A673 (cell line): ENCODE data around the gene C21orf91. TPM values are rescaled to one million over a fixed set of nuclear protein-coding genes. Genes with fewer than 3 reads are reported as not detected.

Experiments used
- BruUV-seq: library from RNA; stranded (reverse); fragments of 400-500 nt; replicated peaks from 2 replicates; lab custom pipeline; 2021; lab: Mats Ljungman, UMichigan
- CTCF ChIA-PET: fragments of 300-600 bp; sonication (Branson Sonifier 250); formaldehyde crosslinking; loops from one replicate; lab custom pipeline; 2022; ENCODE audit warnings: antibody characterized with exemption; lab: Charles Lee
- POLR2A ChIA-PET: fragments of 300-600 bp; sonication (Branson Sonifier 250); formaldehyde crosslinking; loops from one replicate; lab custom pipeline; 2022; ENCODE audit warnings: antibody characterized with exemption; ENCODE audit not compliant: low non-redundant PET; lab: Charles Lee
- DNase-seq: peaks from one replicate; pipeline ENCODE4 v3.0.0-alpha.2; 2015; ENCODE audit warnings: low spot score
- H3K27ac ChIP-seq: fragments of 200-600 bp; sonication (generic); 2 replicates; pipeline ENCODE4 v1.5.1; 2016; ENCODE audit warnings: mixed run types, low read depth, mild to moderate bottlenecking, mixed read lengths, antibody characterized with exemption, low read length; ENCODE audit not compliant: poor library complexity, severe bottlenecking
- H3K27me3 ChIP-seq: fragments of 200-600 bp; sonication (generic); replicated peaks from 2 replicates; pipeline ENCODE4 v1.6.1; 2017; ENCODE audit warnings: mixed run types, low read depth, mild to moderate bottlenecking, mixed read lengths, antibody characterized with exemption, low read length; ENCODE audit not compliant: insufficient read depth, poor library complexity
- H3K36me3 ChIP-seq: fragments of 200-600 bp; sonication (generic); 2 replicates; pipeline ENCODE4 v1.6.1; 2016; ENCODE audit warnings: mixed run types, mild to moderate bottlenecking, mixed read lengths, antibody characterized with exemption, low read length; ENCODE audit not compliant: insufficient read depth, poor library complexity, severe bottlenecking
- H3K4me1 ChIP-seq: fragments of 200-600 bp; sonication (generic); 2 replicates; pipeline ENCODE4 v1.6.1; 2017; ENCODE audit warnings: mixed run types, mild to moderate bottlenecking, mixed read lengths, antibody characterized with exemption, low read length; ENCODE audit not compliant: insufficient read depth, poor library complexity, severe bottlenecking
- H3K4me3 ChIP-seq: fragments of 200-600 bp; sonication (generic); 2 replicates; pipeline ENCODE4 v1.5.1; 2016; ENCODE audit warnings: low read depth, mixed run types, mild to moderate bottlenecking, mixed read lengths, low read length; ENCODE audit not compliant: poor library complexity, severe bottlenecking
- H3K9me3 ChIP-seq: fragments of 200-600 bp; sonication (generic); 2 replicates; pipeline ENCODE4 v1.6.1; 2016; ENCODE audit warnings: mixed run types, low read depth, mild to moderate bottlenecking, mixed read lengths, antibody characterized with exemption, low read length; ENCODE audit not compliant: poor library complexity, severe bottlenecking
- EZH2 ChIP-seq: fragments of 200-600 bp; sonication (generic); IDR thresholded peaks from 2 replicates; pipeline ENCODE4 v1.6.1; 2017; ENCODE audit warnings: borderline replicate concordance, low read depth, mild to moderate bottlenecking, mixed read lengths, antibody characterized with exemption, low read length; ENCODE audit not compliant: poor library complexity, severe bottlenecking
- intact Hi-C: fragments of 100-400 bp; cut with micrococcal nuclease; formaldehyde crosslinking; loops from one replicate; pipeline ENCODE4 v1.10.0; 2022; ENCODE audit not compliant: unreplicated experiment
- total RNA-seq: library from RNA; stranded (reverse); gene quantifications from 2 replicates; pipeline ENCODE4 v1.2.3, GENCODE V29; 2021
- TF ChIP-seq, protein P1 (sequence below): fragments of 300-800, 200-600 bp; sonication (generic); conservative IDR thresholded peaks from 2 replicates; pipeline ENCODE4 v1.5.1; 2017; ENCODE audit warnings: low read depth, mild to moderate bottlenecking, antibody characterized with exemption, low read length, moderate library complexity, mixed read lengths

Gene C21orf91
- total RNA-seq, 1 experiment from 2014 or later: 23.5 TPM

DNA sequence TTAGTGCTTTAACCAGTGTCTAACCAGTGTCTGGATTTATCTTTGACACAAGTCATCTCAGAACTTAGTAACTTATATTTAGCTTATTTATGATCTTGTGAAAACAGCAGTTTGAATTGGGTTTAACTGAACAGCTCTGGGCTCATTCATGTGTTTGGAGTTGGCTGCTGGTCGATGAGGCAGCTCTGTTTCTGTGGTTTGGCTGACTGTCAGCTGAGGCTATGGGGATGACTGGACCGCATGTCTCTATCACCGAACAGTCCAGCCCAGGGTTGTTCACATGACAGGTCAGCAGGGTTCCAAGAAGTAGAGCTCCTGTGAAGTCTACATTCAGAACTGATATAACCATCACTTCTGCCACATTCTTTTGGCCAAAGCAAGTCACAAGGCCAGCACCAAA, 29.1 kb upstream of the C21orf91 start:
- no TSS peak for BruUV-seq
- CTCF ChIA-PET: no interaction called here
- no peak overlapping the region for H3K27ac ChIP-seq

DNA sequence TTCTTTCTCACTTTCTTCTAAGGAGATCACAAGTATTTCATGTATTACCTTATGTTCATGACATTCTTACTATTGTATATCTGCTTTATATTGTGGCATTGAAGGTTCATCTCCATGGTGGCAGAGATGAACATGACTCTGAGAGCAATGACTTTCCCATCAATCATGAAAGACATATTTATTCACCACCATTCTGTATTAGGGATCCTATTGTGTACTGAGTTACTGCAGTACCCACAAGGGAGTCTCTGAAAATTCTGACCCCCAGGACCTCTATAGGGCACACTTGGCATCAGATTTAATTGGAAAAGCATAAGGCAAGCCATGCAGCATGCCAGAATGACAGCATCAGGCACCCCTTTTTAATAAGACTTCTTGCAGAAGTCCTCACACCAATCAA, 21.9 kb upstream of the C21orf91 start:
- H3K4me1 ChIP-seq: no peaks in the 10 kb centered on the region
- CTCF ChIA-PET: no interaction called here
- H3K4me3 ChIP-seq: no peak overlapping the region
- no peaks in the 10 kb centered on the region for H3K27me3 ChIP-seq
- intact Hi-C loops: no loop called here
- BruUV-seq: no TSS peak
- DNase-seq: no peak
- no peaks in the 10 kb centered on the region for H3K36me3 ChIP-seq
- POLR2A ChIA-PET: no interaction called here
- H3K9me3 ChIP-seq: no peaks in the 10 kb centered on the region
- no peak for TF ChIP-seq EZH2
- TF ChIP-seq, protein P1, sequence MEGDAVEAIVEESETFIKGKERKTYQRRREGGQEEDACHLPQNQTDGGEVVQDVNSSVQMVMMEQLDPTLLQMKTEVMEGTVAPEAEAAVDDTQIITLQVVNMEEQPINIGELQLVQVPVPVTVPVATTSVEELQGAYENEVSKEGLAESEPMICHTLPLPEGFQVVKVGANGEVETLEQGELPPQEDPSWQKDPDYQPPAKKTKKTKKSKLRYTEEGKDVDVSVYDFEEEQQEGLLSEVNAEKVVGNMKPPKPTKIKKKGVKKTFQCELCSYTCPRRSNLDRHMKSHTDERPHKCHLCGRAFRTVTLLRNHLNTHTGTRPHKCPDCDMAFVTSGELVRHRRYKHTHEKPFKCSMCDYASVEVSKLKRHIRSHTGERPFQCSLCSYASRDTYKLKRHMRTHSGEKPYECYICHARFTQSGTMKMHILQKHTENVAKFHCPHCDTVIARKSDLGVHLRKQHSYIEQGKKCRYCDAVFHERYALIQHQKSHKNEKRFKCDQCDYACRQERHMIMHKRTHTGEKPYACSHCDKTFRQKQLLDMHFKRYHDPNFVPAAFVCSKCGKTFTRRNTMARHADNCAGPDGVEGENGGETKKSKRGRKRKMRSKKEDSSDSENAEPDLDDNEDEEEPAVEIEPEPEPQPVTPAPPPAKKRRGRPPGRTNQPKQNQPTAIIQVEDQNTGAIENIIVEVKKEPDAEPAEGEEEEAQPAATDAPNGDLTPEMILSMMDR: no peak
- H3K27ac ChIP-seq: no peak overlapping the region

More for the DNA sequence above, 29.1 kb upstream of the C21orf91 start:
- H3K36me3 ChIP-seq: no peaks in the 10 kb centered on the region
- POLR2A ChIA-PET: no interaction called here
- intact Hi-C loops: no loop called here
- H3K4me1 ChIP-seq: no peaks in the 10 kb centered on the region
- H3K4me3 ChIP-seq: no peak overlapping the region
- peaks cover 2% of the 10 kb centered on the region for H3K9me3 ChIP-seq
- no peaks in the 10 kb centered on the region for H3K27me3 ChIP-seq
- no peak for DNase-seq
- no peak for TF ChIP-seq EZH2
- TF ChIP-seq, protein P1: no peak

DNA sequence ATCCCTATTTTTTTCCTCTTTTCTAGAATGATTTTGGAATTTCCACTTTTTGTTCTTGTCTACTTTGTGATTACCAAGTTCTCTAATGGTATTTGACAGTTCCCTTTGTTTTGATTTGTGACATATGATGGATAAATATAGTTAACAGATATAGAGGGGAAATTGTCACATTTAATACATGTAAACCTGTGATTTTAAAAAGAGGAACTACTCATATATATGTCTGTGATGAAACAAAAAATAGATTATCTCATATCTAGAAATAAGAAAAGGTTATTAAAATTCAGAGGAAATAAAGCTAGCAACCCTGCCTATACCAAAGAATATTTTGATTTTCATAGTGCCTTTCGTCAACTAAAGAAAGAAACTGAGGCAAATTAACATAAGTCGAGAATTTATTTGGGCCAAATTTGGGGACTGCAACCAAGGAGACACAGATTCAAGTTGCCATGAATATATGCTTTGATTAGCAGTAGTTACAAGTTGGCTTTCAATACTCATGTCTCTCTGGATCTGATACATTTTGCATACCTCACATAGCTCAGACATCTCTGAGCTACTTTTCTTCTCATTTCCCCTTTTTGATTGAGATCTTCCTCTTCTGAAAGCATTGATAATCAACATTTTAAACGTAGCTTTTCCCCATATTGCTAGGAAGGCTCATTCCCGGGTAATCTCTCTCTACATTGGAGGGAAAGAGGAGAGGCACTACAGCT, 15.6 kb upstream of the C21orf91 start:
- CTCF ChIA-PET: no interaction called here
- no TSS peak for BruUV-seq

More for the DNA sequence above, 15.6 kb upstream of the C21orf91 start:
- POLR2A ChIA-PET: no interaction called here
- intact Hi-C loops: no loop called here
- H3K9me3 ChIP-seq: no peaks in the 10 kb centered on the region
- no peak for DNase-seq
- no peaks in the 10 kb centered on the region for H3K27me3 ChIP-seq
- no peaks in the 10 kb centered on the region for H3K4me1 ChIP-seq
- H3K36me3 ChIP-seq: no peaks in the 10 kb centered on the region
- H3K4me3 ChIP-seq: no peak overlapping the region
- TF ChIP-seq, protein P1: no peak
- no peak for TF ChIP-seq EZH2
- H3K27ac ChIP-seq: no peak overlapping the region
